ENCODE measurements around the gene ACAA1. TPM values are rescaled to one million over a fixed set of nuclear protein-coding genes. Genes with fewer than 3 reads are reported as not detected.
A peak's percentile ranks its signal among the peaks of the same experiment; 100 is the strongest.

ACAA1 gene, protein sequence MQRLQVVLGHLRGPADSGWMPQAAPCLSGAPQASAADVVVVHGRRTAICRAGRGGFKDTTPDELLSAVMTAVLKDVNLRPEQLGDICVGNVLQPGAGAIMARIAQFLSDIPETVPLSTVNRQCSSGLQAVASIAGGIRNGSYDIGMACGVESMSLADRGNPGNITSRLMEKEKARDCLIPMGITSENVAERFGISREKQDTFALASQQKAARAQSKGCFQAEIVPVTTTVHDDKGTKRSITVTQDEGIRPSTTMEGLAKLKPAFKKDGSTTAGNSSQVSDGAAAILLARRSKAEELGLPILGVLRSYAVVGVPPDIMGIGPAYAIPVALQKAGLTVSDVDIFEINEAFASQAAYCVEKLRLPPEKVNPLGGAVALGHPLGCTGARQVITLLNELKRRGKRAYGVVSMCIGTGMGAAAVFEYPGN
- 19.8 TPM for polyA plus RNA-seq (2013, experiment 1 of 2)
- polyA plus RNA-seq (2013, experiment 2 of 2), result 22.5 TPM

DNA sequence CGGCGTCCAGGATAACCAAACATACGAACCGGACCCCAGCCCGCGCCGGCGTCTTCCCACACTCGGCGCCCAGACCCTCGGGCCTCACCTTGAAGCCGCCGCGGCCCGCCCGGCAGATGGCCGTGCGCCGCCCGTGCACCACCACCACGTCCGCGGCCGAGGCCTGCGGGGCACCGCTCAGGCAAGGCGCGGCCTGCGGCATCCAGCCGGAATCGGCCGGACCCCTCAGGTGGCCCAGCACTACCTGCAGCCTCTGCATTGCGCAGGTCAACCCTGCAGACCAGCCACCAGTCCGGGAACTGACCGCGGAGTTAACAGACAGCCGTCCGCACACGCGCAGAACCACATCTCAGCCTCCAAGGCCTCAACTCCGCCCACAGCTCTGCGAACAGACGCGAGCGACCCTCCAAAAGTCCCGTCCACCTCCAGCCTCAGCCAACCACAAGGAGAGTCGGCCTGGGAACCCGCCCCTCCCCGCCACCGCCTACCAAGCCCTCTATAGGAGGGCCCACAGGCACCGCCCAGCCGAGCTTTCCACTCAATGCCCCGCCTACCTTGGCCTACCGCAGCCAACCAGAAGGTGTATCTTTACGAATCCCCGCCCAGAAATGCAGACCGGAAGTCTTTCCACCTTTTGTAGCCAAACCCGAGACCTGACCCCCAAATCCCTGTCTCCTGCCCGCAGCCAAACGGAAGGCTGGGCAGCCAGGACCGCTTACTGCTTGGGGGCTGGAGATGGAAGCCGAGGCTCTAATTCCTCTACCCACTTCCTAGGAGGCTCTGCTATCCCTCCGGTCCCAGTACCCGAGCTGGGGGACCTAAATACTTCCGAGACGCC, at the start of gene ACAA1:
ACAA1 (minus strand) TSS at position 351 of the 838 bp plus-strand sequence; CDS start at position 259, 92 bp downstream.
- H3K4me3 ChIP-seq (ENCODE audit: extremely low read depth, insufficient read depth, low read length, poor library complexity, severe bottlenecking), result peak within 1 kb of the TSS; percentile 79
- peaks cover 17% of the 10 kb centered on the region for H3K4me1 ChIP-seq (ENCODE audit: control insufficient read depth, insufficient read depth, low read length, poor library complexity, severe bottlenecking)
- peak within 1 kb of the TSS; percentile 84 for H3K27ac ChIP-seq (ENCODE audit: low read depth, low read length, severe bottlenecking)
- H3K36me3 ChIP-seq (ENCODE audit: control insufficient read depth, insufficient read depth, low read length), result peaks cover 35% of the 10 kb centered on the region
- H3K9me3 ChIP-seq (ENCODE audit: control insufficient read depth, low read length), result no peaks in the 10 kb centered on the region
- 0% methylated on average over 53 to 61 of the region's 66 CpGs for WGBS, 2 experiments (ENCODE audit: insufficient coverage in 2 of 2)

DNA sequence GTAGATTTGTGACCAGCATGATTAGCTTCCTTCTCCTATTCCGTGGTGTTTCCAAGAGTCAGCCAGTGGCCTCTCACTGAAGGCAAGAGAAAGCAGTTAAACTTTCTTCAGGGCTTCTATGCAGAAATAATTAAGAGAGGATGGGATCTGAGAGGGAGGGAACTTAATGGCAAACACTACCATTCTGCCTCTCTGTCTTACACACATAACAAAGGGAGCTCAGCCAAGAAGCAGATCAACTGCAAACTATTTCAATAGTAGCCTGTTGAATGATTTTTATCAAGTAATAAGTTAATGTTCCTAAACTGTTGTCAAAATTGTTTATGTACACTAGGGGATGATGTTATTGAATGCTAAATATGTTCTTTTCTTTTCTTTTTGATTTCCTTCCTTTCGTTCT, 40.3 kb upstream of the ACAA1 start:
- Histone ChIP-seq H3K27ac (ENCODE audit: low read depth, low read length, severe bottlenecking) (no peak overlapping the region), H3K4me1 (ENCODE audit: control insufficient read depth, insufficient read depth, low read length, poor library complexity, severe bottlenecking) (peaks cover 10% of the 10 kb centered on the region), H3K9me3 (ENCODE audit: control insufficient read depth, low read length) (no peaks in the 10 kb centered on the region), H3K36me3 (ENCODE audit: control insufficient read depth, insufficient read depth, low read length) (peaks cover 24% of the 10 kb centered on the region), H3K4me3 (ENCODE audit: extremely low read depth, insufficient read depth, low read length, poor library complexity, severe bottlenecking) (no peak overlapping the region)
- WGBS, 2 experiments (ENCODE audit: insufficient coverage in 2 of 2), result 43% methylated on average over 1 of the region's 2 CpGs; no CpG with 5 or more reads in 1 of the 2 experiments

DNA sequence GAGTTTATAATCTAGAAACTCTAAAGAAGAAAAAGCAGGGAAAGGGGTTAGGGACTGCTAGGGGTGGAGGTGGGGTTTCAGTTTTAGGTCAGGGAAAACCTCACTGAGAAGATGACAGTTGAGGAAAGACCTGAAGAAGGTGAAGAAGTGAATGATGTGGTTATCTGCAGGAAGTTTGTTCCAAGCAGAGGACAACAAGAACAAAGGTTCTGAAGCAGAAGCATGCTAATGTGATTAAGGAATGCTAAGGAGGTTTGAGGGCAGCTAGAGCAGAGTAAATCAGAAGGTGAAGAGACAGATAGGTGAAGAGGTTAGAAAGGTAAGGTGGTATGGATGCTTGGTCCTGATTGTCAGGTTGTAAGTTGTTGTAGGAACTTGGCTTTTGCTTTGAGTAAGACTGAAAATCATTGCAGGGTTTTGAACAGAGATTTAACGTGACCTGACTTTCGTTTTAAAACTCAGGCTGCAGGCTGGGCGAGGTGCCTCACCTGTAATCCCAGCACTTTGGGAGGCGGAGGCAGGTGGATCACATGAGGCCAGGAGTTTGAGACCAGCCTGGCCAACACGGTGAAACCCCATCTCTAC, 37.0 kb upstream of the ACAA1 start:
- no peak overlapping the region for H3K27ac ChIP-seq (ENCODE audit: low read depth, low read length, severe bottlenecking)
- no peak overlapping the region for H3K4me3 ChIP-seq (ENCODE audit: extremely low read depth, insufficient read depth, low read length, poor library complexity, severe bottlenecking)
- peaks cover 10% of the 10 kb centered on the region for H3K4me1 ChIP-seq (ENCODE audit: control insufficient read depth, insufficient read depth, low read length, poor library complexity, severe bottlenecking)
- WGBS, 2 experiments (ENCODE audit: insufficient coverage in 2 of 2), result 98 to 100% methylated on average over 3 to 4 of the region's 5 CpGs
- H3K36me3 ChIP-seq (ENCODE audit: control insufficient read depth, insufficient read depth, low read length), result peaks cover 12% of the 10 kb centered on the region
- no peaks in the 10 kb centered on the region for H3K9me3 ChIP-seq (ENCODE audit: control insufficient read depth, low read length)

DNA sequence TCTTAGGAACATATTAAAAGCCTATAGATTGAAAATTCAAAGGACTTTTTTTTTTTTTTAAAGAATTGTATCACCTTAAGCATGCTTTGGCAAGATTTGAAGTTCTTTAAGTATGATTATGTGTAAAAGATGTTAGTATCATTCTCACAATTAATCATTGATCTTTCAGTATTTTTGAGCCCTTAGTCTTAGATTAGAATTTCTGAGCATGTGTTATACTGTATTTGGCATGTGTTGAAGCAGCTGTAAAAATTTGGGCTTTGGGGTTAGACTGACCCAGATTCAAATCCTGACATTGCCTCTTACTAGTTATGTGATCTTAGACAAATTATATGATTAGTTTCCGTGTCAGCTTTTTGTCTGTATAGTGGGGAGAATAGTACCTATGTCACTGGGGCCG, 34.7 kb upstream of the ACAA1 start:
- peaks cover 22% of the 10 kb centered on the region for H3K4me1 ChIP-seq (ENCODE audit: control insufficient read depth, insufficient read depth, low read length, poor library complexity, severe bottlenecking)
- H3K27ac ChIP-seq (ENCODE audit: low read depth, low read length, severe bottlenecking), result no peak overlapping the region
- no peak overlapping the region for H3K4me3 ChIP-seq (ENCODE audit: extremely low read depth, insufficient read depth, low read length, poor library complexity, severe bottlenecking)
- no CpG with 5 or more reads among the region's 2 CpGs for WGBS, 2 experiments (ENCODE audit: insufficient coverage in 2 of 2)
- no peaks in the 10 kb centered on the region for H3K36me3 ChIP-seq (ENCODE audit: control insufficient read depth, insufficient read depth, low read length)
- no peaks in the 10 kb centered on the region for H3K9me3 ChIP-seq (ENCODE audit: control insufficient read depth, low read length)

DNA sequence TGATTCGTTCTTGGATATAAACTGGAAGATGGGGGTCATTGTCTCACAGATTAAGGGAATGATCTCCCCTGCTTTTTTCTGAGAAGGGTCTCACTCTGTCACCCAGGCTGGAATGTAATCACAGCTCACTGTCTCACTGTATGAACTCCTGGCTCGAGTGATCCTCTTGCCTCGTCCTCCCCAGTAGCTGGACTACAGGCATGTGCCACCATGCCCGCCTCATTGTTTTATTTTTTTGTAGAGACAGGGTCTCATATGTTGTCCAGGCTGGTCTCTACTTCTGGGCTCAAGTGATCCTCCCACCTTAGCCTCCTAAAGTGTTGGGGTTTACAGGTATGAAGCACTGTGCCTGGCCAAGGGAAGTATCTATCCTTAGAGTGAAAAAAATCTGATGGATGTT, 33.8 kb upstream of the ACAA1 start:
- H3K36me3 ChIP-seq (ENCODE audit: control insufficient read depth, insufficient read depth, low read length), result no peaks in the 10 kb centered on the region
- 88 to 92% methylated on average over 3 to 4 of the region's 4 CpGs for WGBS, 2 experiments (ENCODE audit: insufficient coverage in 2 of 2)
- H3K9me3 ChIP-seq (ENCODE audit: control insufficient read depth, low read length), result no peaks in the 10 kb centered on the region
- H3K4me3 ChIP-seq (ENCODE audit: extremely low read depth, insufficient read depth, low read length, poor library complexity, severe bottlenecking), result no peak overlapping the region
- H3K27ac ChIP-seq (ENCODE audit: low read depth, low read length, severe bottlenecking), result no peak overlapping the region
- peaks cover 22% of the 10 kb centered on the region for H3K4me1 ChIP-seq (ENCODE audit: control insufficient read depth, insufficient read depth, low read length, poor library complexity, severe bottlenecking)

DNA sequence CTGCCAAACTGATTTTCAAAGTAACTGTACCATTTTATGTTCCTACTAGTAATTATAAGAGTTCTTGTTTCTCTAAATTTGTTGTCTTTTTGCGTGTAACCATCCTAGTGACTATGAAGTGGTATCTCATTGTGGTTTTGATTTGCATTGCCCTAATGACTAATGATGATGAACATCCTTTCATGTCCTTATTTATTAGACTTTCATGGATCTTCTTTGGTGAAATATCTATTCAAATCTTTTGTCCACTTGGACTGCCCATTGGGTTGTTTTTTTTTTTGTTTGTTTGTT, 32.0 kb upstream of the ACAA1 start:
- no CpG with 5 or more reads among the region's 1 CpG for WGBS, 2 experiments (ENCODE audit: insufficient coverage in 2 of 2)
- no peak overlapping the region for H3K4me3 ChIP-seq (ENCODE audit: extremely low read depth, insufficient read depth, low read length, poor library complexity, severe bottlenecking)
- no peaks in the 10 kb centered on the region for H3K9me3 ChIP-seq (ENCODE audit: control insufficient read depth, low read length)
- no peak overlapping the region for H3K27ac ChIP-seq (ENCODE audit: low read depth, low read length, severe bottlenecking)
- no peaks in the 10 kb centered on the region for H3K36me3 ChIP-seq (ENCODE audit: control insufficient read depth, insufficient read depth, low read length)
- peaks cover 16% of the 10 kb centered on the region for H3K4me1 ChIP-seq (ENCODE audit: control insufficient read depth, insufficient read depth, low read length, poor library complexity, severe bottlenecking)

DNA sequence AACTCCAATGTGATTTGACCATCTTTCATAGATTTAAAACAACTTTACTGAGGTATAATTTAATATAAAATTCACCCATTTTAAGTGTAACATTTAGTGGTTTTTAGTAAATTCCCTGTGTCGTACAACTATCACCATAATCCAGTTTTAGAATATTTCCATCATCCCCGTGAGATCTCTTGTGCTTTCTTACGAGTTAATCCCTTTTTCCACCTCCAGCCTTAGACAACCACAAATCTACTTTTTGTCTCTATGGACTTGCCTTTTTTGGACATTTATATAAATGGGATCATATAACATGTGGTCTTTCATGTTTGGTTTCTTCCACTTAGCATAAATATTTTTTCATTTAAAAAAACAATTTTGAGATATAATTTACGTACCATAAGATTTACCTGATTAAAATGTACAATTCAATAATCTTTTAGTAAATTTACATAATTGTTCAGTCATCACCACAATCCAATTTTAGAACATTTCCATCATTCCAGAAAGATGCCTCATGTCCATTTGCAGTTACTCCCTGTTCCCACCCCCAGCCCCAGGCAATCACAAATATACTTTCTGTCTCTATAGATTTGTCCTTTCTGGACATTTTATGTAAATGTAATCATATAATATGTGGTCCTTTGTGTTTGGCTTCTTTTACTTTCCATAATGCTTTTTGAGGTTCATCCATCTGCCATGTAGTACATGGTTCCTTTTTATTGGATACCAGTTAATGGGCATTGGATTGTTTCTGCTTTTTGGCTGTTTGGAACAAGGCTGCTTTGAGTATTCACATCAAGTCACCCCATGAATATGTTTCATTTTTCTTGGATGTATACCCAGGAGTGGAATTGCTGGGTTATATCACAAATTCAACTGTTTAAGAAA, 31.5 kb upstream of the ACAA1 start:
- no peaks in the 10 kb centered on the region for H3K9me3 ChIP-seq (ENCODE audit: control insufficient read depth, low read length)
- no peak overlapping the region for H3K27ac ChIP-seq (ENCODE audit: low read depth, low read length, severe bottlenecking)
- no peak overlapping the region for H3K4me3 ChIP-seq (ENCODE audit: extremely low read depth, insufficient read depth, low read length, poor library complexity, severe bottlenecking)
- peaks cover 12% of the 10 kb centered on the region for H3K4me1 ChIP-seq (ENCODE audit: control insufficient read depth, insufficient read depth, low read length, poor library complexity, severe bottlenecking)
- H3K36me3 ChIP-seq (ENCODE audit: control insufficient read depth, insufficient read depth, low read length), result no peaks in the 10 kb centered on the region
- 100% methylated on average over 3 of the region's 4 CpGs; no CpG with 5 or more reads in 1 of the 2 experiments for WGBS, 2 experiments (ENCODE audit: insufficient coverage in 2 of 2)

DNA sequence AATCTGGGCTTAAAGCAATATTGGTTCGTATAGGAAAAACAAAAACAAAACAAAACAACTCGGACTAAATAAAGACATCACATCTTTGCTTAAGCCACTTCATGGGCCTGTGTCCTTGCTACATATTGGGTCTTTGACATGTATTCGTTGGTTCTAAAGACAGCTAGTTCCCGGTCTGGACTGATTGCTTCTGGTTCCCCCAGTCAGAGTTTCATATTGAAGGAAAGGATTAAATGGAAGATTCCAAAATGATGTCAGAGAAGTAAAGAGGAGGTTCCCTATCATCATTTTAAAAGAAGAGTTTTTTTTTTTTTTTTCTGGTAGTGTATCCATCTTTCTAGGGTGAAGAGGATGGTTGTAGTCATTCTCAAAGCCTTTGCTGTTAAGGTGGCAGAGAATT, 30.7 kb upstream of the ACAA1 start:
- Histone ChIP-seq H3K9me3 (ENCODE audit: control insufficient read depth, low read length) (no peaks in the 10 kb centered on the region), H3K4me3 (ENCODE audit: extremely low read depth, insufficient read depth, low read length, poor library complexity, severe bottlenecking) (peak overlapping the region; percentile 3), H3K4me1 (ENCODE audit: control insufficient read depth, insufficient read depth, low read length, poor library complexity, severe bottlenecking) (peaks cover 12% of the 10 kb centered on the region), H3K27ac (ENCODE audit: low read depth, low read length, severe bottlenecking) (no peak overlapping the region), H3K36me3 (ENCODE audit: control insufficient read depth, insufficient read depth, low read length) (no peaks in the 10 kb centered on the region)
- WGBS, 2 experiments (ENCODE audit: insufficient coverage in 2 of 2), result 90% methylated on average over 4 of the region's 4 CpGs; no CpG with 5 or more reads in 1 of the 2 experiments

DNA sequence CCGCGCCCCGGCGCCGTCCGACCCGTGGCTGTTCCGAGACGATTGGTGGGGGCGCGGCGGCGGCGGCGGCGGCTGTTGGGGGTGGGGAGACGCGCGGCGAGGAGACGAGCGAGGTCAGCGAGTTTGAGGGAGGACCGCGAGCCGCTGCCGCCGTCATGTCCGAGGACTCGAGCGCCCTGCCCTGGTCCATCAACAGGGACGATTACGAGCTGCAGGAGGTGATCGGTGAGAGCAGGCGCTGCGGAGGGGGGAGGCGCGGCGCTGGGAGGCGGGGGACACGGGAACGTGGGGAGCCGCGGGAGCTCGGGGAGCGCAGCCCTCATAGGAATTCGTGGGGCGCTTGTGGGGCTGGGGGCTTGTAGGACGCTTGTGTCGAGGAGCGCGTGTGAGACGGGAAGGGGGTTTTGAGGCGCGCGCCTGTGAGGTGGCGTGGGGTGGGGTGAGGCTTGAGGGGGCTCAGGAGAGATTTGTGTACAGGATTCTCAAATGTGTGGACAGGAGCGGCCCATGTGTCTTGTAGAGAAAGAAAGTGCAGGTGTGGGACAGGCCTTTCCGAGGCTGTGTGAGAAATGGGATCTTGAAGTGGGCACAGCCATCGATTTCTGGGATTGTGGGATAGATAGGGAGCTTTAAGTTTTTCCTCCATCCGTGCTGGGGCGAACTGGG, 28.9 kb upstream of the ACAA1 start:
- 1 to 2% methylated on average over 28 to 51 of the region's 62 CpGs for WGBS, 2 experiments (ENCODE audit: insufficient coverage in 2 of 2)
- H3K36me3 ChIP-seq (ENCODE audit: control insufficient read depth, insufficient read depth, low read length), result no peaks in the 10 kb centered on the region
- H3K27ac ChIP-seq (ENCODE audit: low read depth, low read length, severe bottlenecking), result peak overlapping the region; percentile 93
- H3K4me1 ChIP-seq (ENCODE audit: control insufficient read depth, insufficient read depth, low read length, poor library complexity, severe bottlenecking), result peaks cover 12% of the 10 kb centered on the region
- H3K9me3 ChIP-seq (ENCODE audit: control insufficient read depth, low read length), result no peaks in the 10 kb centered on the region
- peak overlapping the region; percentile 85 for H3K4me3 ChIP-seq (ENCODE audit: extremely low read depth, insufficient read depth, low read length, poor library complexity, severe bottlenecking)

Measured in mesodermal cell (in vitro differentiated cells).